Right lobe of liver (tissue), 4 donors: ENCODE results near the gene UBE2J1.

Experiments
- POLR2A ChIP-seq: fragments of 450-650 bp; IDR thresholded peaks from one replicate; pipeline ENCODE4 v1.6.1; 2017; ENCODE audit warnings: antibody characterized with exemption, mild to moderate bottlenecking
- TF ChIP-seq, protein P1 (sequence below), 4 donors: fragments of 200-600 bp in 3 of 4; fragments of 450-650 bp in 1 of 4; IDR thresholded peaks; one replicate each; pipeline versions ENCODE4 v1.5.1 to v1.8.0; 2016 to 2022; ENCODE audit warnings: antibody characterized with exemption in 4 of 4, mild to moderate bottlenecking in 2 of 4
- donor health status: DM: no; HTN: no; CAD: no.
- donor health status: DM: no; HTN: no; CAD: no.
- donor health status: DM: no; HTN: yes; CAD: no.

- TF ChIP-seq, protein P1, sequence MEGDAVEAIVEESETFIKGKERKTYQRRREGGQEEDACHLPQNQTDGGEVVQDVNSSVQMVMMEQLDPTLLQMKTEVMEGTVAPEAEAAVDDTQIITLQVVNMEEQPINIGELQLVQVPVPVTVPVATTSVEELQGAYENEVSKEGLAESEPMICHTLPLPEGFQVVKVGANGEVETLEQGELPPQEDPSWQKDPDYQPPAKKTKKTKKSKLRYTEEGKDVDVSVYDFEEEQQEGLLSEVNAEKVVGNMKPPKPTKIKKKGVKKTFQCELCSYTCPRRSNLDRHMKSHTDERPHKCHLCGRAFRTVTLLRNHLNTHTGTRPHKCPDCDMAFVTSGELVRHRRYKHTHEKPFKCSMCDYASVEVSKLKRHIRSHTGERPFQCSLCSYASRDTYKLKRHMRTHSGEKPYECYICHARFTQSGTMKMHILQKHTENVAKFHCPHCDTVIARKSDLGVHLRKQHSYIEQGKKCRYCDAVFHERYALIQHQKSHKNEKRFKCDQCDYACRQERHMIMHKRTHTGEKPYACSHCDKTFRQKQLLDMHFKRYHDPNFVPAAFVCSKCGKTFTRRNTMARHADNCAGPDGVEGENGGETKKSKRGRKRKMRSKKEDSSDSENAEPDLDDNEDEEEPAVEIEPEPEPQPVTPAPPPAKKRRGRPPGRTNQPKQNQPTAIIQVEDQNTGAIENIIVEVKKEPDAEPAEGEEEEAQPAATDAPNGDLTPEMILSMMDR (IDR thresholded peaks at IDR 0.05) = no peak
- no peak for TF ChIP-seq POLR2A
Observed at GRCh38 chr6:89284963-89285735, 67.4 kb downstream of the UBE2J1 start.
